Caco-2 (cell line): ENCODE data around the gene PRR22. TPM values are rescaled to one million over a fixed set of nuclear protein-coding genes. Genes with fewer than 3 reads are reported as not detected.

ENCODE experiments used
- BruUV-seq: library from RNA; stranded (reverse); fragments of 400-500 nt; replicated peaks from 2 replicates; lab custom pipeline; 2021; lab: Mats Ljungman, UMichigan
- CTCF ChIA-PET: fragments of 300-600 bp; sonication (Branson Sonifier 250); formaldehyde crosslinking; loops from one replicate; lab custom pipeline; 2022; ENCODE audit warnings: antibody characterized with exemption; lab: Charles Lee
- POLR2A ChIA-PET: fragments of 300-600 bp; sonication (Branson Sonifier 250); formaldehyde crosslinking; loops from one replicate; lab custom pipeline; 2022; ENCODE audit warnings: antibody characterized with exemption; lab: Charles Lee
- DNase-seq, 2 experiments: peaks; one replicate each; pipeline versions ENCODE4 v3.0.0 to v3.0.0-alpha.2; 2020 to 2022
- H3K27me3 ChIP-seq: replicated peaks from 2 replicates; pipeline ENCODE4 v1.6.0; 2011; ENCODE audit warnings: low read length; ENCODE audit not compliant: control insufficient read depth, insufficient read depth
- H3K36me3 ChIP-seq: 2 replicates; pipeline ENCODE4 v1.5.1; 2011; ENCODE audit warnings: low read length; ENCODE audit not compliant: control insufficient read depth, insufficient read depth
- H3K4me1 ChIP-seq: fragments of 250-450 bp; sonication (Bioruptor Pico); 2 replicates; pipeline ENCODE4 v1.5.1; 2020; ENCODE audit warnings: mild to moderate bottlenecking
- H3K4me3 ChIP-seq: 2 replicates; pipeline ENCODE4 v1.5.1; 2011; ENCODE audit warnings: low read depth, mild to moderate bottlenecking, control low read depth, low read length
- H3K9me3 ChIP-seq: fragments of 250-450 bp; sonication (Bioruptor Pico); 2 replicates; pipeline ENCODE4 v1.5.1; 2020; ENCODE audit warnings: mild to moderate bottlenecking, moderate library complexity
- H3K27ac Mint-ChIP-seq: one replicate; pipeline ENCODE4 v1.8.0; 2022; ENCODE audit warnings: mixed read lengths; ENCODE audit not compliant: unreplicated experiment
- H3K27me3 Mint-ChIP-seq: one replicate; pipeline ENCODE4 v1.8.0; 2022; ENCODE audit warnings: mixed read lengths; ENCODE audit not compliant: insufficient read depth, unreplicated experiment
- H3K36me3 Mint-ChIP-seq: one replicate; pipeline ENCODE4 v1.8.0; 2022; ENCODE audit warnings: mild to moderate bottlenecking, mixed read lengths; ENCODE audit not compliant: insufficient read depth, unreplicated experiment
- H3K4me1 Mint-ChIP-seq: one replicate; pipeline ENCODE4 v1.8.0; 2022; ENCODE audit warnings: low read depth, mixed read lengths; ENCODE audit not compliant: unreplicated experiment
- H3K4me3 Mint-ChIP-seq: one replicate; pipeline ENCODE4 v1.8.0; 2022; ENCODE audit warnings: mild to moderate bottlenecking, moderate library complexity, mixed read lengths; ENCODE audit not compliant: unreplicated experiment
- H3K9me3 Mint-ChIP-seq: one replicate; pipeline ENCODE4 v1.8.0; 2022; ENCODE audit warnings: mixed read lengths; ENCODE audit not compliant: unreplicated experiment
- CTCF ChIP-seq, 2 experiments: fragments of 200-600 bp in 1 of 2; IDR thresholded peaks; 1 replicate in 1 of 2; 2 replicates in 1 of 2; pipeline versions ENCODE4 v1.5.1 to v1.8.0; 2011 to 2022; ENCODE audit warnings: antibody characterized with exemption in 1 of 2, control low read depth in 1 of 2, inconsistent platforms in 1 of 2, low read depth in 1 of 2, low read length in 1 of 2, mild to moderate bottlenecking in 1 of 2, moderate library complexity in 1 of 2; ENCODE audit not compliant: insufficient read depth in 1 of 2, severe bottlenecking in 1 of 2, unreplicated experiment in 1 of 2
- intact Hi-C: fragments of 100-400 bp; cut with micrococcal nuclease; formaldehyde crosslinking; loops from one replicate; pipeline ENCODE4 v1.10.0; 2022; ENCODE audit not compliant: unreplicated experiment
- total RNA-seq: library from RNA; stranded (reverse); gene quantifications from 2 replicates; pipeline ENCODE4 v1.2.3, GENCODE V29; 2022

The PRR22 gene
- total RNA-seq, 1 experiment from 2014 or later: 7.1 TPM

GRCh38 chr19:5765220-5765619, 19.3 kb downstream of the PRR22 start:
- ChIA-PET CTCF (no interaction called here), POLR2A (no interaction called here)
- Histone ChIP-seq H3K4me1 (no peaks in the 10 kb centered on the region), H3K9me3 (no peaks in the 10 kb centered on the region), H3K27me3 (no peaks in the 10 kb centered on the region), H3K36me3 (no peaks in the 10 kb centered on the region), H3K4me3 (no peak overlapping the region)
- no peak for DNase-seq
- Mint-ChIP-seq H3K27me3 (peaks cover 4% of the 10 kb centered on the region), H3K27ac (no peak overlapping the region), H3K36me3 (no peaks in the 10 kb centered on the region), H3K4me3 (no peak overlapping the region), H3K9me3 (peaks cover 14% of the 10 kb centered on the region), H3K4me1 (no peaks in the 10 kb centered on the region)
- intact Hi-C loops: no loop called here
- TF ChIP-seq CTCF (IDR thresholded peaks at IDR 0.05; ENCODE audit: insufficient read depth in 1 of 2, low read depth in 1 of 2, low read length in 1 of 2, severe bottlenecking in 1 of 2, unreplicated experiment in 1 of 2): no peak
- no TSS peak for BruUV-seq

- POLR2A ChIA-PET: no interaction called here
- no peak overlapping the region for H3K27ac Mint-ChIP-seq
Measured at GRCh38 chr19:5762608-5763217, 21.8 kb downstream of the PRR22 start.

GRCh38 chr19:5753743-5754142, 30.8 kb downstream of the PRR22 start:
- no peak for DNase-seq
- Histone ChIP-seq H3K36me3 (no peaks in the 10 kb centered on the region), H3K27me3 (no peaks in the 10 kb centered on the region), H3K4me1 (no peaks in the 10 kb centered on the region), H3K4me3 (no peak overlapping the region), H3K9me3 (no peaks in the 10 kb centered on the region)
- H3K27ac Mint-ChIP-seq: no peak overlapping the region
- no peaks in the 10 kb centered on the region for H3K9me3 Mint-ChIP-seq
- no peaks in the 10 kb centered on the region for H3K36me3 Mint-ChIP-seq
- ChIA-PET CTCF (no interaction called here), POLR2A (no interaction called here)
- H3K4me3 Mint-ChIP-seq: no peak overlapping the region
- no peaks in the 10 kb centered on the region for H3K27me3 Mint-ChIP-seq
- no TSS peak for BruUV-seq
- no peak for TF ChIP-seq CTCF (IDR thresholded peaks at IDR 0.05; ENCODE audit: insufficient read depth in 1 of 2, low read depth in 1 of 2, low read length in 1 of 2, severe bottlenecking in 1 of 2, unreplicated experiment in 1 of 2)
- no peaks in the 10 kb centered on the region for H3K4me1 Mint-ChIP-seq
- intact Hi-C loops: no loop called here

More at GRCh38 chr19:5762608-5763217, 21.8 kb downstream of the PRR22 start:
- CTCF ChIA-PET: no interaction called here
- Histone ChIP-seq H3K4me3 (no peak overlapping the region), H3K27me3 (no peaks in the 10 kb centered on the region), H3K9me3 (no peaks in the 10 kb centered on the region), H3K36me3 (no peaks in the 10 kb centered on the region), H3K4me1 (no peaks in the 10 kb centered on the region)
- peaks cover 4% of the 10 kb centered on the region for H3K27me3 Mint-ChIP-seq
- TF ChIP-seq CTCF (IDR thresholded peaks at IDR 0.05; ENCODE audit: insufficient read depth in 1 of 2, low read depth in 1 of 2, low read length in 1 of 2, severe bottlenecking in 1 of 2, unreplicated experiment in 1 of 2): no peak
- intact Hi-C loops: no loop called here
- H3K4me3 Mint-ChIP-seq: no peak overlapping the region
- no peak for DNase-seq
- H3K36me3 Mint-ChIP-seq: no peaks in the 10 kb centered on the region
- H3K9me3 Mint-ChIP-seq: peaks cover 14% of the 10 kb centered on the region
- no peaks in the 10 kb centered on the region for H3K4me1 Mint-ChIP-seq
- no TSS peak for BruUV-seq
